Endothelial cell of umbilical vein (primary cell): ENCODE results near the gene IFI27L2. TPM values are rescaled to one million over a fixed set of nuclear protein-coding genes. Genes with fewer than 3 reads are reported as not detected.

ENCODE experiments used
- BruUV-seq: library from RNA; stranded (reverse); fragments of 400-500 nt; replicated peaks from 2 replicates; lab custom pipeline; 2021; lab: Mats Ljungman, UMichigan
- CTCF ChIA-PET: fragments of 300-600, 350-600 bp; sonication (Branson Sonifier 250); formaldehyde crosslinking; loops from one replicate; lab custom pipeline; 2021; ENCODE audit warnings: antibody characterized with exemption, inconsistent platforms; lab: Charles Lee
- POLR2A ChIA-PET: fragments of 300-600, 350-600 bp; sonication (Branson Sonifier 250); formaldehyde crosslinking; loops from one replicate; lab custom pipeline; 2021; ENCODE audit warnings: antibody characterized with exemption, inconsistent platforms; lab: Charles Lee
- DNase-seq: peaks from one replicate; pipeline ENCODE4 v3.0.0-alpha.2; 2011; ENCODE audit warnings: low read depth, low spot score
- FAIRE-seq: peaks from 2 replicates; lab custom pipeline; 2011; peaks lifted over from hg19 to GRCh38; lab: Jason Lieb, UNC
- H2AFZ ChIP-seq: 2 replicates; pipeline ENCODE4 v1.6.0; 2012; ENCODE audit warnings: low read depth, low read length, control low read depth, inconsistent platforms
- H3K27ac ChIP-seq: 2 replicates; pipeline ENCODE4 v1.5.1; 2011; ENCODE audit warnings: low read depth, mild to moderate bottlenecking, control low read depth, low read length, moderate library complexity; ENCODE audit not compliant: insufficient read depth
- H3K27me3 ChIP-seq, 2 experiments: 2 replicates each; pipeline versions ENCODE4 v1.6.0 to v1.6.1; 2011; ENCODE audit warnings: low read length in 2 of 2, mixed read lengths in 1 of 2; ENCODE audit not compliant: control insufficient read depth in 2 of 2, insufficient read depth in 2 of 2
- H3K36me3 ChIP-seq, 2 experiments: 2 replicates in 1 of 2; 3 replicates in 1 of 2; pipeline ENCODE4 v1.5.1; 2011; ENCODE audit warnings: low read length in 2 of 2, mild to moderate bottlenecking in 1 of 2, moderate library complexity in 1 of 2; ENCODE audit not compliant: control insufficient read depth in 2 of 2, insufficient read depth in 2 of 2; ENCODE audit errors: extremely low read depth in 1 of 2
- H3K4me1 ChIP-seq: 3 replicates; pipeline ENCODE4 v1.5.1; 2011; ENCODE audit warnings: mild to moderate bottlenecking, low read length; ENCODE audit not compliant: control insufficient read depth, insufficient read depth; ENCODE audit errors: extremely low read depth
- H3K4me2 ChIP-seq: 2 replicates; pipeline ENCODE4 v1.6.1; 2011; ENCODE audit warnings: low read length, control low read depth, mixed read lengths; ENCODE audit not compliant: insufficient read depth
- H3K4me3 ChIP-seq, 3 experiments: fragments of 200-600 bp in 1 of 3; sonication (generic), shearing (Covaris generic) in 1 of 3; replicated peaks in 1 of 3; 2 replicates each; pipeline ENCODE4 v1.5.1; 2011 to 2016; ENCODE audit warnings: control low read depth in 3 of 3, low read length in 3 of 3, mild to moderate bottlenecking in 2 of 3, inconsistent platforms in 1 of 3, low read depth in 1 of 3, moderate library complexity in 1 of 3; ENCODE audit not compliant: insufficient read depth in 1 of 3
- H3K79me2 ChIP-seq: 2 replicates; pipeline ENCODE4 v1.6.0; 2012; ENCODE audit warnings: low read length, inconsistent platforms; ENCODE audit not compliant: control insufficient read depth, insufficient read depth
- H3K9ac ChIP-seq: replicated peaks from 2 replicates; pipeline ENCODE3; 2011; ENCODE audit warnings: low read length, control low read depth; ENCODE audit not compliant: insufficient read depth; ENCODE audit errors: extremely low read depth
- H3K9me1 ChIP-seq: replicated peaks from 3 replicates; pipeline ENCODE4 v1.6.0; 2011; ENCODE audit warnings: mild to moderate bottlenecking, low read length; ENCODE audit not compliant: control insufficient read depth, insufficient read depth; ENCODE audit errors: extremely low read depth
- H3K9me3 ChIP-seq: replicated peaks from 2 replicates; pipeline ENCODE4 v1.5.1; 2012; ENCODE audit warnings: low read length, inconsistent platforms; ENCODE audit not compliant: control insufficient read depth, insufficient read depth
- H4K20me1 ChIP-seq: replicated peaks from 2 replicates; pipeline ENCODE3; 2011; ENCODE audit warnings: mild to moderate bottlenecking, low read length; ENCODE audit not compliant: control insufficient read depth, insufficient read depth; ENCODE audit errors: extremely low read depth
- CTCF ChIP-seq, 2 donors: IDR thresholded peaks; 1 replicate in 1 of 2; 2 replicates in 1 of 2; pipeline ENCODE4 v1.5.1; 2011; ENCODE audit warnings: low read length in 2 of 2, mild to moderate bottlenecking in 2 of 2, moderate library complexity in 2 of 2, control low read depth in 1 of 2, inconsistent platforms in 1 of 2, low read depth in 1 of 2; ENCODE audit not compliant: insufficient read depth in 1 of 2; ENCODE audit errors: extremely low read depth in 1 of 2
- EZH2 ChIP-seq: IDR thresholded peaks from 2 replicates; pipeline ENCODE4 v1.6.1; 2012; ENCODE audit warnings: borderline replicate concordance, low read depth, mild to moderate bottlenecking, moderate library complexity, low read length, inconsistent platforms; ENCODE audit not compliant: severe bottlenecking
- FOS ChIP-seq: IDR thresholded peaks from 2 replicates; pipeline ENCODE4 v1.6.1; 2011; ENCODE audit warnings: mild to moderate bottlenecking, low read length, moderate library complexity, borderline replicate concordance; ENCODE audit not compliant: insufficient read depth
- GATA2 ChIP-seq: IDR thresholded peaks from 2 replicates; pipeline ENCODE4 v1.7.0; 2011; ENCODE audit warnings: low read depth, mild to moderate bottlenecking, moderate library complexity, mixed read lengths, low read length; ENCODE audit not compliant: insufficient read length, insufficient read depth
- JUN ChIP-seq: IDR thresholded peaks from 2 replicates; pipeline ENCODE4 v1.6.1; 2011; ENCODE audit warnings: borderline replicate concordance, low read depth; ENCODE audit not compliant: insufficient read length, insufficient read depth
- MAX ChIP-seq: IDR thresholded peaks from 2 replicates; pipeline ENCODE4 v1.6.1; 2011; ENCODE audit not compliant: insufficient read depth, insufficient read length
- MYC ChIP-seq: IDR thresholded peaks from one replicate; pipeline ENCODE4 v1.6.1; 2011; ENCODE audit warnings: mild to moderate bottlenecking, low read depth, low read length
- POLR2AphosphoS5 ChIP-seq: IDR thresholded peaks from 2 replicates; pipeline ENCODE4 v1.6.1; 2012; ENCODE audit warnings: low read depth, mild to moderate bottlenecking, control low read depth, low read length, moderate library complexity; ENCODE audit not compliant: insufficient read depth
- dilution Hi-C: fragments of 300-500 bp; cut with MboI; formaldehyde crosslinking; loops from one replicate; pipeline ENCODE4 v1.15.0; 2019; ENCODE audit warnings: low sequenced_read_pairs; ENCODE audit not compliant: extremely low pct_ligation_motif_present
- intact Hi-C: fragments of 100-400 bp; cut with micrococcal nuclease; formaldehyde crosslinking; loops from one replicate; pipeline ENCODE4 v1.10.0; 2022
- polyA plus RNA-seq, 4 experiments: library from polyadenylated mRNA; depleted of rRNA in 3 of 4; stranded (reverse) in 3 of 4; unstranded in 1 of 4; fragments of >200 nt; gene quantifications; 2 replicates each; pipeline versions ENCODE4 v1.2.1 to v1.2.3, GENCODE V29; 2011 to 2012; ENCODE audit warnings: missing spikeins in 1 of 4
- total RNA-seq: library from RNA; stranded (reverse); gene quantifications from 2 replicates; pipeline ENCODE4 v1.2.3, GENCODE V29; 2021

The IFI27L2 gene
- total and polyA plus RNA-seq, 2 donors (not counting 3 experiments of a cell fraction or from before 2014, with no cell fraction given): 28.7 to 82.9 TPM

- H3K27ac ChIP-seq: no peak overlapping the region
- POLR2A ChIA-PET: no interaction called here
- no peak for TF ChIP-seq FOS
- no peaks in the 10 kb centered on the region for H3K9me3 ChIP-seq
- BruUV-seq: no TSS peak
- no peak overlapping the region for H3K4me2 ChIP-seq
- intact Hi-C loops (no loop called here), dilution Hi-C loops (no loop called here)
- no peaks in the 10 kb centered on the region for H3K79me2 ChIP-seq
- FAIRE-seq (no peak), DNase-seq (no peak)
- no peaks in the 10 kb centered on the region for H3K9me1 ChIP-seq
- H3K27me3 ChIP-seq: no peaks in the 10 kb centered on the region
- CTCF ChIA-PET: interaction anchor here (0.8 to 1.9 kb wide), 2 partner anchors 11 to 15 kb away, joined by 3 to 7 read pairs; no protein-coding TSS in a partner anchor
- H3K4me3 ChIP-seq: no peak overlapping the region
- no peaks in the 10 kb centered on the region for H4K20me1 ChIP-seq
- no peak overlapping the region for H2AFZ ChIP-seq
- no peaks in the 10 kb centered on the region for H3K4me1 ChIP-seq
- H3K36me3 ChIP-seq: no peaks in the 10 kb centered on the region
- no peak overlapping the region for H3K9ac ChIP-seq
These were observed 7.9 kb downstream of the IFI27L2 start for GRCh38 chr14:94121485-94121884.

GRCh38 chr14:94120667-94121340 is 8.6 kb downstream of the IFI27L2 start:
- no peak overlapping the region for H3K4me2 ChIP-seq
- H3K4me1 ChIP-seq: no peaks in the 10 kb centered on the region
- no peak overlapping the region for H3K9ac ChIP-seq
- BruUV-seq: no TSS peak
- H3K4me3 ChIP-seq: no peak overlapping the region
- ChIA-PET CTCF (no interaction called here), POLR2A (no interaction called here)
- no peaks in the 10 kb centered on the region for H4K20me1 ChIP-seq
- H2AFZ ChIP-seq: no peak overlapping the region
- H3K9me1 ChIP-seq: no peaks in the 10 kb centered on the region
- no peak overlapping the region for H3K27ac ChIP-seq
- FAIRE-seq (no peak), DNase-seq (peak; percentile 23)
- H3K36me3 ChIP-seq: no peaks in the 10 kb centered on the region
- no peaks in the 10 kb centered on the region for H3K79me2 ChIP-seq
- no peaks in the 10 kb centered on the region for H3K27me3 ChIP-seq
- intact Hi-C loops (no loop called here), dilution Hi-C loops (no loop called here)
- TF ChIP-seq CTCF (IDR thresholded peaks at IDR 0.05; ENCODE audit: extremely low read depth in 1 of 2, insufficient read depth in 1 of 2, low read depth in 1 of 2, low read length in 2 of 2) (no peak), POLR2AphosphoS5 (no peak), JUN (no peak), FOS (no peak), MYC (no peak), GATA2 (no peak), MAX (no peak), EZH2 (no peak)
- H3K9me3 ChIP-seq: no peaks in the 10 kb centered on the region
